SU-DHL-6 (cell line): ENCODE results near the gene KCND2.

ENCODE experiments used
- EZH2phosphoT487 ChIP-seq: fragments of 200-600 bp; sonication (generic), shearing (Covaris generic); conservative IDR thresholded peaks from 2 replicates; pipeline ENCODE4 v1.6.1; 2018; ENCODE audit warnings: mild to moderate bottlenecking, antibody characterized with exemption, low read length, moderate library complexity, mixed read lengths
- TF ChIP-seq, protein P1 (sequence below): fragments of 200-600 bp; sonication (generic); IDR thresholded peaks from one replicate; pipeline ENCODE4 v1.5.1; 2017; ENCODE audit warnings: antibody characterized with exemption, mild to moderate bottlenecking, low read length, moderate library complexity; ENCODE audit not compliant: insufficient read depth, poor library complexity, severe bottlenecking

DNA sequence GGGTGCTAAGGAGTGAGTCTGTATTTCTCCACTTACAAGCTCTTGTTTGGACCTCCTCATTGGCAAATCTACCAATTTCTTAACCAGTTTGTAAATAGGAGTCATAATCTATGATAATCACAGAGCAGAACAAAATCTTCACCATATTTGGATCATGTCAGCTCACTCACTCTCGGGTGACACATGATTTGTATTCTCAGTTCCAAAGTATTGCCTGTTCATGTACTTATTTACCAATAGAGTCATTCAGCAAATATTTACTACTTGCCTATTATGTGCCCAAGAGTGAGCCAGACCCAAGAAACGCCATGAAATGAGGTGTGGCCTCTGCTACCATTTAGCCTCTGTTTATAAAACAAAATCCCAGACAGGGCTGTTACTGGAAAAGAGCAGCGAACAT, 470.2 kb downstream of the KCND2 start:
- TF ChIP-seq, protein P1, sequence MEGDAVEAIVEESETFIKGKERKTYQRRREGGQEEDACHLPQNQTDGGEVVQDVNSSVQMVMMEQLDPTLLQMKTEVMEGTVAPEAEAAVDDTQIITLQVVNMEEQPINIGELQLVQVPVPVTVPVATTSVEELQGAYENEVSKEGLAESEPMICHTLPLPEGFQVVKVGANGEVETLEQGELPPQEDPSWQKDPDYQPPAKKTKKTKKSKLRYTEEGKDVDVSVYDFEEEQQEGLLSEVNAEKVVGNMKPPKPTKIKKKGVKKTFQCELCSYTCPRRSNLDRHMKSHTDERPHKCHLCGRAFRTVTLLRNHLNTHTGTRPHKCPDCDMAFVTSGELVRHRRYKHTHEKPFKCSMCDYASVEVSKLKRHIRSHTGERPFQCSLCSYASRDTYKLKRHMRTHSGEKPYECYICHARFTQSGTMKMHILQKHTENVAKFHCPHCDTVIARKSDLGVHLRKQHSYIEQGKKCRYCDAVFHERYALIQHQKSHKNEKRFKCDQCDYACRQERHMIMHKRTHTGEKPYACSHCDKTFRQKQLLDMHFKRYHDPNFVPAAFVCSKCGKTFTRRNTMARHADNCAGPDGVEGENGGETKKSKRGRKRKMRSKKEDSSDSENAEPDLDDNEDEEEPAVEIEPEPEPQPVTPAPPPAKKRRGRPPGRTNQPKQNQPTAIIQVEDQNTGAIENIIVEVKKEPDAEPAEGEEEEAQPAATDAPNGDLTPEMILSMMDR: no peak
- TF ChIP-seq EZH2phosphoT487: no peak
